K562 (cell line): ENCODE measurements around the gene GABRR2. TPM values are rescaled to one million over a fixed set of nuclear protein-coding genes. Genes with fewer than 3 reads are reported as not detected.

ENCODE experiments used
- CBX8 ChIP-seq: fragments of 200-600 bp; sonication (generic); IDR thresholded peaks from 2 replicates; pipeline ENCODE4 v1.6.1; 2012; ENCODE audit warnings: borderline replicate concordance, mixed run types, low read depth, mild to moderate bottlenecking, moderate library complexity, mixed read lengths, low read length, control low read depth, inconsistent platforms; ENCODE audit not compliant: poor library complexity, severe bottlenecking; ENCODE audit errors: extremely low read depth
- ETV6 ChIP-seq, 3 experiments: fragments of 150-350 bp in 1 of 3; sonication (generic) in 1 of 3; formaldehyde crosslinking in 1 of 3; IDR thresholded peaks; 2 replicates each; pipeline versions ENCODE4 v1.6.1 to v1.8.0; 2014 to 2022; ENCODE audit warnings: borderline replicate concordance in 2 of 3, low read depth in 2 of 3, antibody characterized with exemption in 1 of 3, low read length in 1 of 3, mild to moderate bottlenecking in 1 of 3, missing genetic modification reagents in 1 of 3
- KDM5B ChIP-seq: fragments of 200-600 bp; sonication (generic); IDR thresholded peaks from 2 replicates; pipeline ENCODE4 v1.6.1; 2012; ENCODE audit warnings: low read depth, mild to moderate bottlenecking, moderate library complexity, low read length, control low read depth, inconsistent platforms; ENCODE audit not compliant: insufficient replicate concordance
- RBM22 ChIP-seq: fragments of 200-400 bp; formaldehyde crosslinking; IDR thresholded peaks from 2 replicates; pipeline ENCODE4 v1.6.1; 2018; ENCODE audit warnings: low read length, low read depth; ENCODE audit not compliant: poor library complexity, severe bottlenecking
- TEAD2 ChIP-seq: fragments of 450-650 bp; IDR thresholded peaks from 2 replicates; pipeline ENCODE4 v1.6.1; 2016; ENCODE audit warnings: missing genetic modification characterization, control low read depth, missing compliant biosample characterization
- ZNF75A ChIP-seq: fragments of 450-650 bp; formaldehyde crosslinking; IDR thresholded peaks from 2 replicates; pipeline ENCODE4 v1.4.0; 2020; ENCODE audit warnings: mild to moderate bottlenecking
- ZNF780A ChIP-seq: fragments of 250-450 bp; sonication (Bioruptor Pico); IDR thresholded peaks from 2 replicates; pipeline ENCODE4 v1.5.0; 2021; ENCODE audit warnings: mild to moderate bottlenecking
- polyA plus RNA-seq, 8 experiments: library from polyadenylated mRNA; depleted of rRNA in 4 of 8; stranded (reverse) in 5 of 8; unstranded in 3 of 8; fragments of >200 nt; fragmentation: Nextera tagmentation in 2 of 8; fragmentation: Illumina TruSeq in 1 of 8; extraction: Ambion mirVana in 2 of 8; extraction: Trizol in 1 of 8; gene quantifications; 2 replicates each; pipeline versions ENCODE4 v1.2.1 to v1.2.3, GENCODE V29; 2011 to 2014; ENCODE audit warnings: inconsistent platforms in 1 of 8, missing spikeins in 1 of 8
- total RNA-seq, 7 experiments: library from RNA; depleted of rRNA in 6 of 7; stranded (reverse); fragments of >200 nt in 6 of 7; fragmentation: Illumina TruSeq in 2 of 7; extraction: Trizol in 2 of 7; gene quantifications; 2 replicates each; pipeline versions ENCODE4 v1.2.1 to v1.2.3, GENCODE V29; 2011 to 2021; ENCODE audit warnings: low replicate concordance in 1 of 7
- TF ChIP-seq, protein P1 (sequence below): fragments of 450-650 bp; IDR thresholded peaks from 2 replicates; pipeline ENCODE4 v1.6.1; 2016; ENCODE audit warnings: mild to moderate bottlenecking, moderate library complexity
- TF ChIP-seq, protein P2 (sequence below), 2 experiments: fragments of 450-650 bp in 1 of 2; sonication (generic) in 1 of 2; formaldehyde crosslinking in 1 of 2; IDR thresholded peaks in 1 of 2; conservative IDR thresholded peaks in 1 of 2; 2 replicates each; pipeline versions ENCODE4 v1.6.1 to v1.8.1; 2016 to 2023; ENCODE audit warnings: mild to moderate bottlenecking in 2 of 2, moderate library complexity in 2 of 2, inconsistent platforms in 1 of 2, missing genetic modification reagents in 1 of 2
- TF ChIP-seq, protein P3 (sequence below), 2 experiments: fragments of 450-650 bp in 1 of 2; sonication (generic) in 1 of 2; formaldehyde crosslinking; conservative IDR thresholded peaks; 2 replicates each; pipeline versions ENCODE4 v1.4.0 to v1.8.1; 2020 to 2022; ENCODE audit warnings: mild to moderate bottlenecking in 1 of 2, missing genetic modification reagents in 1 of 2
- TF ChIP-seq, protein P4 (sequence below): fragments of 450-650 bp; formaldehyde crosslinking; IDR thresholded peaks from 2 replicates; pipeline ENCODE4 v1.4.0; 2020; ENCODE audit warnings: mild to moderate bottlenecking

GABRR2 gene
- total and polyA plus RNA-seq, 9 of the 15 experiments (the other 6 are each of a cell fraction or from before 2014, with no cell fraction given) = 0.09 to 0.13 (median 0.10) TPM; not detected in 6

DNA sequence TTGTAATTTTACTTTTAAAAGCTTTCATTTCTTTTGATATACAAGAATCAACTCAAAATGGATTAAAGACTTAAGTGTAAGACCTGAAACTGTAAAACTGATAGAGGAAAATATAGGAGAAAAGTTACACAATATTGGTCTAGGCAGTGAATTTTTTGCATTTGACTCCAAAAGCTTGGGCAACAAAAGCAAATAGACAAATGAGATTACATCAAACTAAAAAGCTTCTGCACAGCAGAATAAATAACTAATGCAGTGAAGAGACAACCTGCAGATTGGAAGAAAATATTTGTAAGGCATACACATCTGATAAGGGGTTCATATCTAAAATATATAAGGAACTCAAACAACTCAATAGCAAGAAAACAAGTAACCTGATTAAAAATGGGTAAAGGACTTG is 100.9 kb downstream of the GABRR2 start (continued):
- TF ChIP-seq, protein P1, sequence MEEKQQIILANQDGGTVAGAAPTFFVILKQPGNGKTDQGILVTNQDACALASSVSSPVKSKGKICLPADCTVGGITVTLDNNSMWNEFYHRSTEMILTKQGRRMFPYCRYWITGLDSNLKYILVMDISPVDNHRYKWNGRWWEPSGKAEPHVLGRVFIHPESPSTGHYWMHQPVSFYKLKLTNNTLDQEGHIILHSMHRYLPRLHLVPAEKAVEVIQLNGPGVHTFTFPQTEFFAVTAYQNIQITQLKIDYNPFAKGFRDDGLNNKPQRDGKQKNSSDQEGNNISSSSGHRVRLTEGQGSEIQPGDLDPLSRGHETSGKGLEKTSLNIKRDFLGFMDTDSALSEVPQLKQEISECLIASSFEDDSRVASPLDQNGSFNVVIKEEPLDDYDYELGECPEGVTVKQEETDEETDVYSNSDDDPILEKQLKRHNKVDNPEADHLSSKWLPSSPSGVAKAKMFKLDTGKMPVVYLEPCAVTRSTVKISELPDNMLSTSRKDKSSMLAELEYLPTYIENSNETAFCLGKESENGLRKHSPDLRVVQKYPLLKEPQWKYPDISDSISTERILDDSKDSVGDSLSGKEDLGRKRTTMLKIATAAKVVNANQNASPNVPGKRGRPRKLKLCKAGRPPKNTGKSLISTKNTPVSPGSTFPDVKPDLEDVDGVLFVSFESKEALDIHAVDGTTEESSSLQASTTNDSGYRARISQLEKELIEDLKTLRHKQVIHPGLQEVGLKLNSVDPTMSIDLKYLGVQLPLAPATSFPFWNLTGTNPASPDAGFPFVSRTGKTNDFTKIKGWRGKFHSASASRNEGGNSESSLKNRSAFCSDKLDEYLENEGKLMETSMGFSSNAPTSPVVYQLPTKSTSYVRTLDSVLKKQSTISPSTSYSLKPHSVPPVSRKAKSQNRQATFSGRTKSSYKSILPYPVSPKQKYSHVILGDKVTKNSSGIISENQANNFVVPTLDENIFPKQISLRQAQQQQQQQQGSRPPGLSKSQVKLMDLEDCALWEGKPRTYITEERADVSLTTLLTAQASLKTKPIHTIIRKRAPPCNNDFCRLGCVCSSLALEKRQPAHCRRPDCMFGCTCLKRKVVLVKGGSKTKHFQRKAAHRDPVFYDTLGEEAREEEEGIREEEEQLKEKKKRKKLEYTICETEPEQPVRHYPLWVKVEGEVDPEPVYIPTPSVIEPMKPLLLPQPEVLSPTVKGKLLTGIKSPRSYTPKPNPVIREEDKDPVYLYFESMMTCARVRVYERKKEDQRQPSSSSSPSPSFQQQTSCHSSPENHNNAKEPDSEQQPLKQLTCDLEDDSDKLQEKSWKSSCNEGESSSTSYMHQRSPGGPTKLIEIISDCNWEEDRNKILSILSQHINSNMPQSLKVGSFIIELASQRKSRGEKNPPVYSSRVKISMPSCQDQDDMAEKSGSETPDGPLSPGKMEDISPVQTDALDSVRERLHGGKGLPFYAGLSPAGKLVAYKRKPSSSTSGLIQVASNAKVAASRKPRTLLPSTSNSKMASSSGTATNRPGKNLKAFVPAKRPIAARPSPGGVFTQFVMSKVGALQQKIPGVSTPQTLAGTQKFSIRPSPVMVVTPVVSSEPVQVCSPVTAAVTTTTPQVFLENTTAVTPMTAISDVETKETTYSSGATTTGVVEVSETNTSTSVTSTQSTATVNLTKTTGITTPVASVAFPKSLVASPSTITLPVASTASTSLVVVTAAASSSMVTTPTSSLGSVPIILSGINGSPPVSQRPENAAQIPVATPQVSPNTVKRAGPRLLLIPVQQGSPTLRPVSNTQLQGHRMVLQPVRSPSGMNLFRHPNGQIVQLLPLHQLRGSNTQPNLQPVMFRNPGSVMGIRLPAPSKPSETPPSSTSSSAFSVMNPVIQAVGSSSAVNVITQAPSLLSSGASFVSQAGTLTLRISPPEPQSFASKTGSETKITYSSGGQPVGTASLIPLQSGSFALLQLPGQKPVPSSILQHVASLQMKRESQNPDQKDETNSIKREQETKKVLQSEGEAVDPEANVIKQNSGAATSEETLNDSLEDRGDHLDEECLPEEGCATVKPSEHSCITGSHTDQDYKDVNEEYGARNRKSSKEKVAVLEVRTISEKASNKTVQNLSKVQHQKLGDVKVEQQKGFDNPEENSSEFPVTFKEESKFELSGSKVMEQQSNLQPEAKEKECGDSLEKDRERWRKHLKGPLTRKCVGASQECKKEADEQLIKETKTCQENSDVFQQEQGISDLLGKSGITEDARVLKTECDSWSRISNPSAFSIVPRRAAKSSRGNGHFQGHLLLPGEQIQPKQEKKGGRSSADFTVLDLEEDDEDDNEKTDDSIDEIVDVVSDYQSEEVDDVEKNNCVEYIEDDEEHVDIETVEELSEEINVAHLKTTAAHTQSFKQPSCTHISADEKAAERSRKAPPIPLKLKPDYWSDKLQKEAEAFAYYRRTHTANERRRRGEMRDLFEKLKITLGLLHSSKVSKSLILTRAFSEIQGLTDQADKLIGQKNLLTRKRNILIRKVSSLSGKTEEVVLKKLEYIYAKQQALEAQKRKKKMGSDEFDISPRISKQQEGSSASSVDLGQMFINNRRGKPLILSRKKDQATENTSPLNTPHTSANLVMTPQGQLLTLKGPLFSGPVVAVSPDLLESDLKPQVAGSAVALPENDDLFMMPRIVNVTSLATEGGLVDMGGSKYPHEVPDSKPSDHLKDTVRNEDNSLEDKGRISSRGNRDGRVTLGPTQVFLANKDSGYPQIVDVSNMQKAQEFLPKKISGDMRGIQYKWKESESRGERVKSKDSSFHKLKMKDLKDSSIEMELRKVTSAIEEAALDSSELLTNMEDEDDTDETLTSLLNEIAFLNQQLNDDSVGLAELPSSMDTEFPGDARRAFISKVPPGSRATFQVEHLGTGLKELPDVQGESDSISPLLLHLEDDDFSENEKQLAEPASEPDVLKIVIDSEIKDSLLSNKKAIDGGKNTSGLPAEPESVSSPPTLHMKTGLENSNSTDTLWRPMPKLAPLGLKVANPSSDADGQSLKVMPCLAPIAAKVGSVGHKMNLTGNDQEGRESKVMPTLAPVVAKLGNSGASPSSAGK = no peak
- TF ChIP-seq TEAD2 (tag) (no peak), RBM22 (no peak), KDM5B (no peak), ETV6 (IDR thresholded peaks at IDR 0.05; ENCODE audit: borderline replicate concordance in 1 of 2, low read depth in 2 of 2, low read length in 1 of 2) (no peak), ETV6 (CRISPR knock-in tag; IDR thresholded peaks at IDR 0.05; ENCODE audit: borderline replicate concordance) (no peak), CBX8 (no peak), ZNF780A (no peak), ZNF75A (CRISPR knock-in tag) (no peak)
- TF ChIP-seq, protein P2, sequence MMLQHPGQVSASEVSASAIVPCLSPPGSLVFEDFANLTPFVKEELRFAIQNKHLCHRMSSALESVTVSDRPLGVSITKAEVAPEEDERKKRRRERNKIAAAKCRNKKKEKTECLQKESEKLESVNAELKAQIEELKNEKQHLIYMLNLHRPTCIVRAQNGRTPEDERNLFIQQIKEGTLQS (IDR thresholded peaks at IDR 0.05) = no peak
- TF ChIP-seq, protein P2 (CRISPR knock-in tag; conservative IDR thresholded peaks at IDR 0.05) = no peak
- TF ChIP-seq, protein P3, sequence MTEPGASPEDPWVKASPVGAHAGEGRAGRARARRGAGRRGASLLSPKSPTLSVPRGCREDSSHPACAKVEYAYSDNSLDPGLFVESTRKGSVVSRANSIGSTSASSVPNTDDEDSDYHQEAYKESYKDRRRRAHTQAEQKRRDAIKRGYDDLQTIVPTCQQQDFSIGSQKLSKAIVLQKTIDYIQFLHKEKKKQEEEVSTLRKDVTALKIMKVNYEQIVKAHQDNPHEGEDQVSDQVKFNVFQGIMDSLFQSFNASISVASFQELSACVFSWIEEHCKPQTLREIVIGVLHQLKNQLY (CRISPR knock-in tag; conservative IDR thresholded peaks at IDR 0.05) = no peak
- TF ChIP-seq, protein P4, sequence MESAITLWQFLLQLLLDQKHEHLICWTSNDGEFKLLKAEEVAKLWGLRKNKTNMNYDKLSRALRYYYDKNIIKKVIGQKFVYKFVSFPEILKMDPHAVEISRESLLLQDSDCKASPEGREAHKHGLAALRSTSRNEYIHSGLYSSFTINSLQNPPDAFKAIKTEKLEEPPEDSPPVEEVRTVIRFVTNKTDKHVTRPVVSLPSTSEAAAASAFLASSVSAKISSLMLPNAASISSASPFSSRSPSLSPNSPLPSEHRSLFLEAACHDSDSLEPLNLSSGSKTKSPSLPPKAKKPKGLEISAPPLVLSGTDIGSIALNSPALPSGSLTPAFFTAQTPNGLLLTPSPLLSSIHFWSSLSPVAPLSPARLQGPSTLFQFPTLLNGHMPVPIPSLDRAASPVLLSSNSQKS (CRISPR knock-in tag) = no peak
